GM08714 (cell line): ENCODE measurements around the gene RNF112.
"Not testable (repeated sequence)": the region's sequence is repeated elsewhere in the genome, so short reads cannot be mapped to it uniquely, and the experiment has no call there.

Experiments
- H3K4me3 ChIP-seq: fragments of 200-500 bp; sonication (Bioruptor generic); 2 replicates; pipeline ENCODE4 v1.5.1; 2014; ENCODE audit warnings: mild to moderate bottlenecking, low read length, inconsistent platforms
- ZNF274 ChIP-seq: IDR thresholded peaks from 2 replicates; pipeline ENCODE4 v1.6.1; 2012; ENCODE audit warnings: mild to moderate bottlenecking, low read depth, low read length

RNF112 gene

GRCh38 chr17:19449656-19450055 is 38.6 kb downstream of the RNF112 start:
- no peak for TF ChIP-seq ZNF274
- H3K4me3 ChIP-seq = no peak overlapping the region

- TF ChIP-seq ZNF274 = no peak
- no peak overlapping the region for H3K4me3 ChIP-seq
These were observed 42.3 kb downstream of the RNF112 start for GRCh38 chr17:19453296-19453695.

GRCh38 chr17:19454074-19454473 is 43.0 kb downstream of the RNF112 start:
- no peak for TF ChIP-seq ZNF274
- no peak overlapping the region for H3K4me3 ChIP-seq

GRCh38 chr17:19456016-19456927 is 45.2 kb downstream of the RNF112 start:
- no peak overlapping the region for H3K4me3 ChIP-seq
- no peak for TF ChIP-seq ZNF274

GRCh38 chr17:19457046-19457445 is 46.0 kb downstream of the RNF112 start:
- TF ChIP-seq ZNF274 = no peak

GRCh38 chr17:19457830-19458271 is 46.8 kb downstream of the RNF112 start:
- TF ChIP-seq ZNF274 = no peak

More at GRCh38 chr17:19457046-19457445, 46.0 kb downstream of the RNF112 start:
- no peak overlapping the region for H3K4me3 ChIP-seq

GRCh38 chr17:19458481-19458880 is 47.4 kb downstream of the RNF112 start:
- H3K4me3 ChIP-seq = not testable (repeated sequence)

More at GRCh38 chr17:19457830-19458271, 46.8 kb downstream of the RNF112 start:
- H3K4me3 ChIP-seq = no peak overlapping the region

- not testable (repeated sequence) for H3K4me3 ChIP-seq
These were observed 48.1 kb downstream of the RNF112 start for GRCh38 chr17:19459018-19459655.

- H3K4me3 ChIP-seq = no peak overlapping the region
- TF ChIP-seq ZNF274 = no peak
These were observed 49.7 kb downstream of the RNF112 start for GRCh38 chr17:19460700-19461099.

GRCh38 chr17:19461116-19461515 is 50.1 kb downstream of the RNF112 start:
- no peak overlapping the region for H3K4me3 ChIP-seq
- no peak for TF ChIP-seq ZNF274

- TF ChIP-seq ZNF274 = no peak
These were observed 50.6 kb downstream of the RNF112 start for GRCh38 chr17:19461681-19462080.

GRCh38 chr17:19462456-19463035 is 51.5 kb downstream of the RNF112 start:
- not testable (repeated sequence) for H3K4me3 ChIP-seq

More at GRCh38 chr17:19461681-19462080, 50.6 kb downstream of the RNF112 start:
- no peak overlapping the region for H3K4me3 ChIP-seq

- no peak overlapping the region for H3K4me3 ChIP-seq
- no peak for TF ChIP-seq ZNF274
These were observed 53.3 kb downstream of the RNF112 start for GRCh38 chr17:19464031-19465026.
